Measurements from ENCODE around the gene DMXL1. TPM values are rescaled to one million over a fixed set of nuclear protein-coding genes. Genes with fewer than 3 reads are reported as not detected.

DMXL1 gene
- total and polyA plus RNA-seq, 2 experiments from 2014 or later: 19.5 to 37.4 TPM

DNA sequence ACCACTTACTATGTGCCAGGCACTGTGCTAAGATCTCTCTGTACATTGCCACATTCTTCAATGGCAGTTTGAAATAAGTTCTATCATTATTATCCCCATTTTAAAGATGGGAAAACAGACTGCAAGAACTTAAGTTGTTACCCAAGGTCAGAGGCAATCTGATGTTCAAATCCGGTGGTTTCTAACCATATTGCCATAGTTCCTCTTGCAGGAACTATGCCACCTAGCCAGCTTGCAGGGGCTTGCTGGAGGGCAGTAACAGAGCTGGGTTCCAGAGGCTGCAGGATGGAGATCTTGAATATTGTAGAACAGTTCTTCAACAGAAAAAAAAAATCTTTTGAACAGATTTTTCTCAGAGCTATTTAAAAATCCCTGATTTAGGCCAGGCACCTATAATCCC is 213.1 kb downstream of the DMXL1 start:
- DNase-seq (ENCODE audit: low read depth in 1 of 2, low spot score in 1 of 2): no peak
- Histone ChIP-seq H3K36me3 (no peaks in the 10 kb centered on the region), H3K4me3 (no peak overlapping the region), H3K27ac (no peak overlapping the region), H3K4me1 (ENCODE audit: low read depth) (peaks cover 36% of the 10 kb centered on the region), H3K27me3 (no peaks in the 10 kb centered on the region), H3K9me3 (ENCODE audit: low read depth) (no peaks in the 10 kb centered on the region)
- TF ChIP-seq, protein P1, sequence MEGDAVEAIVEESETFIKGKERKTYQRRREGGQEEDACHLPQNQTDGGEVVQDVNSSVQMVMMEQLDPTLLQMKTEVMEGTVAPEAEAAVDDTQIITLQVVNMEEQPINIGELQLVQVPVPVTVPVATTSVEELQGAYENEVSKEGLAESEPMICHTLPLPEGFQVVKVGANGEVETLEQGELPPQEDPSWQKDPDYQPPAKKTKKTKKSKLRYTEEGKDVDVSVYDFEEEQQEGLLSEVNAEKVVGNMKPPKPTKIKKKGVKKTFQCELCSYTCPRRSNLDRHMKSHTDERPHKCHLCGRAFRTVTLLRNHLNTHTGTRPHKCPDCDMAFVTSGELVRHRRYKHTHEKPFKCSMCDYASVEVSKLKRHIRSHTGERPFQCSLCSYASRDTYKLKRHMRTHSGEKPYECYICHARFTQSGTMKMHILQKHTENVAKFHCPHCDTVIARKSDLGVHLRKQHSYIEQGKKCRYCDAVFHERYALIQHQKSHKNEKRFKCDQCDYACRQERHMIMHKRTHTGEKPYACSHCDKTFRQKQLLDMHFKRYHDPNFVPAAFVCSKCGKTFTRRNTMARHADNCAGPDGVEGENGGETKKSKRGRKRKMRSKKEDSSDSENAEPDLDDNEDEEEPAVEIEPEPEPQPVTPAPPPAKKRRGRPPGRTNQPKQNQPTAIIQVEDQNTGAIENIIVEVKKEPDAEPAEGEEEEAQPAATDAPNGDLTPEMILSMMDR (IDR thresholded peaks at IDR 0.05; ENCODE audit: low read depth, low read length): no peak

DNA sequence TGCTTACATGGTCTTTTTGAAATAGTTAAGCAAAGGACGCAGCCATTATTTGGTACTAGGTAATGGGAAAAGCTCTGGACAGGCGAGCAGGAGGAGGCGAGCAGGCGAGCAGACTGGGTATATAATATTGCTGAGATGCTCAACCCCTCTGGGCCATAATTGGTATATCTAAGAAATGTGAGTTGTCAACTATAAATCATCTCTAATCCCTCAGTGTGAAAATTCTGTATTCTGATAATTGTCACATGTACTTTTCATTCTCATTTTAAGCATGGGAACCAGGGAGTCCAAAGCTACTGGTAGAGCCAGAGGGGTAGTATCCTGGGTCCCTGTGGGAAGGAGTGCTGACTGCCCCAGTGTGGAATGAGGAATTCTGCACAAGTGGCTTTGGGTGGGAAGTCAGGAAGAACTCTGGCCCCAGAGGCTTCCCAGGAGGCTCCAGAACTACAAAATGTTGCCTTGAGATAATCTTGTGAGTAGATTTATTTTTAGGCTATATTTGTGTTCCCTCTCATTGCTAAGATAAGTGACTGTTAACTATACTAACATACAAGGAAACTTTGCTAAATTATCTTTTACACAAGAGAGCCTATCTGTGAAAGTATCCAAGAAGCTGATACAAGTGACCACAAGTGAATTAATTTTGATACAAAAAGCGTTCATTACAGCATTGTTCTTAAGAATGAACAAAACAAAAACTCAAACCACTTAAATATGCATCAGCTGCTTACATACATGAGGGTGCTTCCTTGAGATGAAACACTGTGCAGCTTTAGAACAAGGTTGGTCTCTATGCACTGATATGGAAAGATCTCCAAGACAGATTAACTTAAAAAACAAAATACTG is 214.4 kb downstream of the DMXL1 start:
- TF ChIP-seq, protein P1 (IDR thresholded peaks at IDR 0.05; ENCODE audit: low read depth, low read length): no peak
- no peaks in the 10 kb centered on the region for H3K9me3 ChIP-seq (ENCODE audit: low read depth)
- peak overlapping the region; percentile 34 for H3K27ac ChIP-seq
- no peaks in the 10 kb centered on the region for H3K27me3 ChIP-seq
- peaks cover 36% of the 10 kb centered on the region for H3K4me1 ChIP-seq (ENCODE audit: low read depth)
- no peak overlapping the region for H3K4me3 ChIP-seq
- no peaks in the 10 kb centered on the region for H3K36me3 ChIP-seq
- peak in 1 of 2 donors; percentile 24 for DNase-seq (ENCODE audit: low read depth in 1 of 2, low spot score in 1 of 2)

- TF ChIP-seq, protein P1 (IDR thresholded peaks at IDR 0.05; ENCODE audit: low read depth, low read length): no peak
- H3K27ac ChIP-seq: no peak overlapping the region
- H3K4me3 ChIP-seq: no peak overlapping the region
- no peaks in the 10 kb centered on the region for H3K27me3 ChIP-seq
- no peaks in the 10 kb centered on the region for H3K36me3 ChIP-seq
- H3K9me3 ChIP-seq (ENCODE audit: low read depth): no peaks in the 10 kb centered on the region
- DNase-seq (ENCODE audit: low read depth in 1 of 2, low spot score in 1 of 2): no peak
- peaks cover 40% of the 10 kb centered on the region for H3K4me1 ChIP-seq (ENCODE audit: low read depth)
Observed at GRCh38 chr5:119286511-119287488, 215.9 kb downstream of the DMXL1 start.

DNA sequence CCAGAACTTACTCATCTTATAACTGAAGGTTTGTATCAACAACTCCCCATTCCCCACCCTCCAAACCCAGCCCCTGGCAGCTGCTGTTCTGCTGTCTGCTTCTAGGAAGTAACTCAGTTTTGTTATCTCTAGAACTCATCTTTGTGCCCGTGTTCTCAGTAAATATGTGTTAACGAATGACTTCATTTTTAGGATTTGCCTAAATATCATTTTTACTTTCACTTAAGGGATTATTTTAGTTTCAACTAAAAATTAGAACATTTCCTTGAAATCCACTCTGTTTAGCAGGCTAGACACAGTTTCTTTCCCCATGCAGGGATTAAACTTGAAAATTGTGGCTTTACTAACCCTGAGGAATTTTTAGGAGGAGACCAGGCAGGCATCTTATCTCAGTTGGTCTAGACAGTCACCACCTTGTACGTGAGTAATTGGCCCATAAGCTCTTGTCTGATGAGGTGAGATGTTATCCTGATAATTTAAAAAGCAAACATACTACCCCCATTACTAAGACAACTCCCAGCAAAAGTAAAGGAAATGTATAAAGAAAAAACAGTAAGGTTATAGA is 216.7 kb downstream of the DMXL1 start:
- H3K4me3 ChIP-seq: no peak overlapping the region
- DNase-seq (ENCODE audit: low read depth in 1 of 2, low spot score in 1 of 2): no peak
- peak overlapping the region; percentile 10 for H3K27ac ChIP-seq
- H3K36me3 ChIP-seq: no peaks in the 10 kb centered on the region
- TF ChIP-seq, protein P1 (IDR thresholded peaks at IDR 0.05; ENCODE audit: low read depth, low read length): no peak
- H3K9me3 ChIP-seq (ENCODE audit: low read depth): no peaks in the 10 kb centered on the region
- H3K4me1 ChIP-seq (ENCODE audit: low read depth): peaks cover 37% of the 10 kb centered on the region
- no peaks in the 10 kb centered on the region for H3K27me3 ChIP-seq

DNA sequence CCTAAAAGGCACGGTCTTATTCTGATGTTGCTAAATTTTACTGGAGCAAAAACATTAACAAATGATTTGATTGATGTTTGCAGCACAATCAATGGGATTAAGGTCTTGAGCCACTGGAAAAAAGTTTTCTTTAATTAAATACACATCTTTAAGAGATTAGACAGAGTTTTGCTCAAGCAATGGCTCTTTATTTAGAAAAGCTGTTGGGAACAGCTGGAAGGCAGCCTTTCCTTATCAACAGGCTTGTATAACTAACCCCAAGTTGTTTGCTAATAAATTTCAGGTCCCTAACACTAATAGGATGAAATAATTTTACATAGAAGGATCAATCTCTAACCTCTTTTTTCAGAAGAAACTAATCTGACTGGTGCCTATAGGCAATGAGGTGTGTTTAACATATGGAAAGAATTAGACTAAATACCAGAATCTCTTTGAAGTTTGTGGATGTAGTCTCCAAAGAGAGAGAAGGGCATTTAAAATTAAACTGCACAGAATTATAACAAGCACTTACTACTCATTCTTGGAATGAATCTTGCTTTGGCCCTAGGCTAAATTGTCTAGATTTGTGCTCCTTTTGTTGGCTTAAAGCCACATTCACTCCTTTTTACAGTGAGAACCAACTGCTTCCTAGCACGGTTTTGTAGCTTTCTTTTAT is 217.6 kb downstream of the DMXL1 start:
- Histone ChIP-seq H3K4me3 (no peak overlapping the region), H3K36me3 (no peaks in the 10 kb centered on the region), H3K27me3 (no peaks in the 10 kb centered on the region), H3K9me3 (ENCODE audit: low read depth) (no peaks in the 10 kb centered on the region), H3K4me1 (ENCODE audit: low read depth) (peaks cover 34% of the 10 kb centered on the region), H3K27ac (no peak overlapping the region)
- TF ChIP-seq, protein P1 (IDR thresholded peaks at IDR 0.05; ENCODE audit: low read depth, low read length): no peak
- DNase-seq (ENCODE audit: low read depth in 1 of 2, low spot score in 1 of 2): no peak

Measured in cardiac muscle cell (in vitro differentiated cells and primary cell).